Nephron (organoid): Measurements from ENCODE around the gene MED27.

ENCODE experiments used
- H3K27ac Mint-ChIP-seq, 3 experiments: 2 replicates each; pipeline ENCODE4 v1.8.0; 2020; ENCODE audit warnings: mixed read lengths in 3 of 3, mild to moderate bottlenecking in 2 of 3, moderate library complexity in 1 of 3
- H3K27me3 Mint-ChIP-seq: 2 replicates; pipeline ENCODE4 v1.8.0; 2021; ENCODE audit warnings: low read depth, mild to moderate bottlenecking, moderate library complexity, mixed read lengths
- H3K36me3 Mint-ChIP-seq: 2 replicates; pipeline ENCODE4 v1.8.0; 2020; ENCODE audit warnings: low read depth, mixed read lengths
- H3K4me1 Mint-ChIP-seq: 2 replicates; pipeline ENCODE4 v1.8.0; 2020; ENCODE audit warnings: mixed read lengths
- H3K4me3 Mint-ChIP-seq, 3 experiments: 2 replicates each; pipeline ENCODE4 v1.8.0; 2020; ENCODE audit warnings: mild to moderate bottlenecking in 3 of 3, mixed read lengths in 3 of 3, moderate library complexity in 2 of 3
- H3K9me3 Mint-ChIP-seq: 2 replicates; pipeline ENCODE4 v1.8.0; 2020; ENCODE audit warnings: mixed read lengths
- TF ChIP-seq, protein P1 (sequence below), 3 experiments: fragments of 200-600 bp; sonication (generic); IDR thresholded peaks; one replicate each; pipeline ENCODE4 v1.5.0; 2021; ENCODE audit warnings: antibody characterized with exemption in 3 of 3; ENCODE audit not compliant: unreplicated experiment in 3 of 3

Gene MED27

GRCh38 chr9:132044176-132044875 lies 35.3 kb downstream of the MED27 start:
- TF ChIP-seq, protein P1, sequence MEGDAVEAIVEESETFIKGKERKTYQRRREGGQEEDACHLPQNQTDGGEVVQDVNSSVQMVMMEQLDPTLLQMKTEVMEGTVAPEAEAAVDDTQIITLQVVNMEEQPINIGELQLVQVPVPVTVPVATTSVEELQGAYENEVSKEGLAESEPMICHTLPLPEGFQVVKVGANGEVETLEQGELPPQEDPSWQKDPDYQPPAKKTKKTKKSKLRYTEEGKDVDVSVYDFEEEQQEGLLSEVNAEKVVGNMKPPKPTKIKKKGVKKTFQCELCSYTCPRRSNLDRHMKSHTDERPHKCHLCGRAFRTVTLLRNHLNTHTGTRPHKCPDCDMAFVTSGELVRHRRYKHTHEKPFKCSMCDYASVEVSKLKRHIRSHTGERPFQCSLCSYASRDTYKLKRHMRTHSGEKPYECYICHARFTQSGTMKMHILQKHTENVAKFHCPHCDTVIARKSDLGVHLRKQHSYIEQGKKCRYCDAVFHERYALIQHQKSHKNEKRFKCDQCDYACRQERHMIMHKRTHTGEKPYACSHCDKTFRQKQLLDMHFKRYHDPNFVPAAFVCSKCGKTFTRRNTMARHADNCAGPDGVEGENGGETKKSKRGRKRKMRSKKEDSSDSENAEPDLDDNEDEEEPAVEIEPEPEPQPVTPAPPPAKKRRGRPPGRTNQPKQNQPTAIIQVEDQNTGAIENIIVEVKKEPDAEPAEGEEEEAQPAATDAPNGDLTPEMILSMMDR (IDR thresholded peaks at IDR 0.05; ENCODE audit: unreplicated experiment in 3 of 3): no peak
- Mint-ChIP-seq H3K27me3 (no peaks in the 10 kb centered on the region), H3K4me1 (peaks cover 43% of the 10 kb centered on the region), H3K27ac (peak overlapping the region; percentile 61 to 70 (median 70)), H3K36me3 (no peaks in the 10 kb centered on the region), H3K4me3 (peak overlapping the region in 1 of 3 experiments; percentile 8), H3K9me3 (no peaks in the 10 kb centered on the region)

DNA sequence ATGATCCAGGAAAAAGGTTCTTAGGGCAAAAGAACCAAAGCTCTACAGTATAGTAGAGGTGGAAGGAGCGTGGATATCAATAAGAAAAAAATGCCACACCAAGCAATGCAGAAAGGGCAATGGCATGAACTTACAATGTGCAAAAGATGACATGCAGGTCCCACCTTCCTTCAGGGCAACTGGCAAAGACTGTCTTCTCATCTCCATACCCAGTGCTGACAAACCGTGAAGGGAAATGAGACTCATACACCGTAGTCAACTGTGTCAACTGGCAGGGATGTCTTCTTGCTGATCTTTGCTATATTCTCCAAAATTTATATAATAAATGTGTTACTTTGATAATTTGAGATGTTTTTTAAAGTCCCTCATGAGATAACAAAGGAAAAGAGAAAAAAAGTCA lies 36.0 kb downstream of the MED27 start:
- Mint-ChIP-seq H3K27ac (peak overlapping the region in 1 of 3 experiments; percentile 61), H3K4me1 (peaks cover 43% of the 10 kb centered on the region), H3K4me3 (no peak overlapping the region), H3K27me3 (no peaks in the 10 kb centered on the region), H3K36me3 (no peaks in the 10 kb centered on the region), H3K9me3 (no peaks in the 10 kb centered on the region)
- TF ChIP-seq, protein P1 (IDR thresholded peaks at IDR 0.05; ENCODE audit: unreplicated experiment in 3 of 3): no peak

- H3K36me3 Mint-ChIP-seq: no peaks in the 10 kb centered on the region
- no peaks in the 10 kb centered on the region for H3K9me3 Mint-ChIP-seq
- TF ChIP-seq, protein P1 (IDR thresholded peaks at IDR 0.05; ENCODE audit: unreplicated experiment in 3 of 3): no peak
- no peak overlapping the region for H3K4me3 Mint-ChIP-seq
- peak overlapping the region in 1 of 3 experiments; percentile 3 for H3K27ac Mint-ChIP-seq
- no peaks in the 10 kb centered on the region for H3K27me3 Mint-ChIP-seq
- H3K4me1 Mint-ChIP-seq: peaks cover 43% of the 10 kb centered on the region
Observed at GRCh38 chr9:132042324-132042723, 37.3 kb downstream of the MED27 start.

- Mint-ChIP-seq H3K9me3 (no peaks in the 10 kb centered on the region), H3K27me3 (no peaks in the 10 kb centered on the region), H3K27ac (no peak overlapping the region), H3K36me3 (no peaks in the 10 kb centered on the region), H3K4me3 (no peak overlapping the region), H3K4me1 (peaks cover 39% of the 10 kb centered on the region)
- TF ChIP-seq, protein P1 (IDR thresholded peaks at IDR 0.05; ENCODE audit: unreplicated experiment in 3 of 3): no peak
Observed at GRCh38 chr9:132041798-132042197, 37.9 kb downstream of the MED27 start.

DNA sequence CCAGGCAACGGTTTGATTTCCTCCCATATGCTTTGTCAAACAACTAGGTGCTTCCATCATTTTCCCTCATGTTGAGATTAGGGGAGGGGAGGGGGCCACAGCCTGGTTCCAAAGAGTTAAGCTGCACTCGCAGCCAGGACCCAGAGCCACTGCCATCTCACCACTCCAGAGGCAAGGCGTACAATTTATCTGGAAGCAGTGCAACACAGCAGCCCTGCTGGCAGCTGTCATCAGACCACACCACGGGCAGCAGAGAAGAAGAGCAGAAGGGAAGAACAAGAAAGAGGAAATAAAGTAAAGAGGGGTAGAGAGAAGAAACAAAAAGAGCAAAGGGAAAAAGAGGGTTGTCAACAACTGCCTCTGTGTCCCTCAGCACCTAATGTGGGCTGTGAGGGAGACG lies 38.9 kb downstream of the MED27 start:
- H3K4me1 Mint-ChIP-seq: peaks cover 36% of the 10 kb centered on the region
- no peaks in the 10 kb centered on the region for H3K27me3 Mint-ChIP-seq
- TF ChIP-seq, protein P1 (IDR thresholded peaks at IDR 0.05; ENCODE audit: unreplicated experiment in 3 of 3): no peak
- H3K4me3 Mint-ChIP-seq: no peak overlapping the region
- no peaks in the 10 kb centered on the region for H3K9me3 Mint-ChIP-seq
- no peak overlapping the region for H3K27ac Mint-ChIP-seq
- H3K36me3 Mint-ChIP-seq: no peaks in the 10 kb centered on the region

GRCh38 chr9:132040246-132040645 lies 39.4 kb downstream of the MED27 start:
- H3K4me1 Mint-ChIP-seq: peaks cover 36% of the 10 kb centered on the region
- H3K27me3 Mint-ChIP-seq: no peaks in the 10 kb centered on the region
- no peak overlapping the region for H3K4me3 Mint-ChIP-seq
- H3K9me3 Mint-ChIP-seq: no peaks in the 10 kb centered on the region
- TF ChIP-seq, protein P1 (IDR thresholded peaks at IDR 0.05; ENCODE audit: unreplicated experiment in 3 of 3): no peak
- no peaks in the 10 kb centered on the region for H3K36me3 Mint-ChIP-seq
- H3K27ac Mint-ChIP-seq: no peak overlapping the region
